HepG2 (cell line): ENCODE results near the gene ATG4D. TPM values are rescaled to one million over a fixed set of nuclear protein-coding genes. Genes with fewer than 3 reads are reported as not detected.

Experiments used
- CENPT ChIP-seq: sonication (generic); formaldehyde crosslinking; IDR thresholded peaks from 2 replicates; pipeline ENCODE4 v1.8.0; 2022; ENCODE audit warnings: low read depth, mild to moderate bottlenecking, moderate library complexity, missing genetic modification reagents
- GMEB1 ChIP-seq: sonication (generic); formaldehyde crosslinking; IDR thresholded peaks from 2 replicates; pipeline ENCODE4 v1.5.1; 2020; ENCODE audit warnings: missing genetic modification reagents, mild to moderate bottlenecking, borderline replicate concordance
- GMEB2 ChIP-seq: IDR thresholded peaks from 2 replicates; pipeline ENCODE4 v1.6.1; 2016; ENCODE audit warnings: missing biosample characterization, missing genetic modification reagents, low read depth
- HOXD1 ChIP-seq: sonication (generic); formaldehyde crosslinking; IDR thresholded peaks from 2 replicates; pipeline ENCODE4 v1.5.0; 2020; ENCODE audit warnings: missing genetic modification reagents
- KAT7 ChIP-seq: IDR thresholded peaks from 2 replicates; pipeline ENCODE4 v1.6.1; 2018; ENCODE audit warnings: borderline replicate concordance, missing compliant biosample characterization
- MED1 ChIP-seq: sonication (generic); formaldehyde crosslinking; IDR thresholded peaks from 2 replicates; pipeline ENCODE4 v1.4.0; 2020; ENCODE audit warnings: missing genetic modification reagents
- MTA3 ChIP-seq: sonication (generic); formaldehyde crosslinking; IDR thresholded peaks from 2 replicates; pipeline ENCODE4 v1.4.0; 2020; ENCODE audit warnings: missing genetic modification reagents
- PLSCR1 ChIP-seq: sonication (generic); formaldehyde crosslinking; IDR thresholded peaks from 2 replicates; pipeline ENCODE4 v1.5.0; 2020; ENCODE audit warnings: missing genetic modification reagents, mild to moderate bottlenecking, borderline replicate concordance
- SP140L ChIP-seq: sonication (generic); formaldehyde crosslinking; IDR thresholded peaks from 2 replicates; pipeline ENCODE4 v1.4.0; 2020; ENCODE audit warnings: missing genetic modification reagents, borderline replicate concordance
- SP2 ChIP-seq: sonication (generic); formaldehyde crosslinking; IDR thresholded peaks from 2 replicates; pipeline ENCODE4 v1.5.1; 2020; ENCODE audit warnings: mild to moderate bottlenecking, missing genetic modification reagents
- TOPORS ChIP-seq: sonication (generic); formaldehyde crosslinking; IDR thresholded peaks from 2 replicates; pipeline ENCODE4 v1.8.0; 2023; ENCODE audit warnings: mild to moderate bottlenecking, missing genetic modification reagents
- ZBTB14 ChIP-seq: sonication (generic); formaldehyde crosslinking; IDR thresholded peaks from 2 replicates; pipeline ENCODE4 v1.4.0; 2020; ENCODE audit warnings: missing genetic modification reagents
- ZFY ChIP-seq: sonication (generic); formaldehyde crosslinking; IDR thresholded peaks from 2 replicates; pipeline ENCODE4 v1.4.0; 2020; ENCODE audit warnings: missing genetic modification reagents
- ZHX2 ChIP-seq, 2 experiments: sonication (generic) in 1 of 2; formaldehyde crosslinking in 1 of 2; IDR thresholded peaks; 2 replicates each; pipeline versions ENCODE4 v1.6.1 to v1.9.0; 2014 to 2022; ENCODE audit warnings: antibody characterized with exemption in 1 of 2, borderline replicate concordance in 1 of 2, inconsistent platforms in 1 of 2, low read depth in 1 of 2, missing genetic modification reagents in 1 of 2
- ZNF33B ChIP-seq: sonication (generic); formaldehyde crosslinking; IDR thresholded peaks from 2 replicates; pipeline ENCODE4 v1.5.1; 2020; ENCODE audit warnings: mild to moderate bottlenecking, missing genetic modification reagents
- ZNF552 ChIP-seq: sonication (generic); formaldehyde crosslinking; IDR thresholded peaks from 2 replicates; pipeline ENCODE4 v1.9.0; 2022; ENCODE audit warnings: missing genetic modification reagents, mild to moderate bottlenecking, borderline replicate concordance
- polyA plus RNA-seq, 8 experiments: library from polyadenylated mRNA; depleted of rRNA in 3 of 8; stranded (reverse) in 7 of 8; unstranded in 1 of 8; fragments of >200 nt; fragmentation: Illumina TruSeq in 4 of 8; extraction: Trizol in 4 of 8; gene quantifications; 2 replicates each; pipeline versions ENCODE4 v1.2.1 to v1.2.3, GENCODE V29; 2011 to 2016; ENCODE audit warnings: low read depth in 4 of 8, missing spikeins in 1 of 8, mixed read lengths in 1 of 8; ENCODE audit not compliant: insufficient read depth in 1 of 8
- total RNA-seq, 5 experiments: library from RNA; depleted of rRNA; stranded (reverse); fragments of >200 nt; fragmentation: Illumina TruSeq; extraction: Trizol; gene quantifications; 2 replicates each; pipeline ENCODE4 v1.2.3, GENCODE V29; 2016; ENCODE audit warnings: low read depth in 1 of 5

The ATG4D gene
- total and polyA plus RNA-seq, 2 of the 13 experiments (the other 11 are each of a cell fraction or from before 2014, with no cell fraction given): 17.8 to 19.0 TPM

- TF ChIP-seq ZBTB14 (CRISPR knock-in tag): peak; percentile 86
- TF ChIP-seq CENPT (CRISPR knock-in tag): 0 out of 2 replicates have a peak, but pooled peaks have one; percentile 23
- peak; percentile 58; the same call in 1 of the 2 replicates for TF ChIP-seq MED1 (CRISPR knock-in tag)
- no peak for TF ChIP-seq ZNF33B (CRISPR knock-in tag)
- peak; percentile 86 for TF ChIP-seq ZFY (CRISPR knock-in tag)
- no peak for TF ChIP-seq MTA3 (CRISPR knock-in tag)
- TF ChIP-seq GMEB2: peak; percentile 66; the same call in 1 of the 2 replicates
- TF ChIP-seq PLSCR1 (CRISPR knock-in tag): peak; percentile 86
- 0 out of 2 replicates have a peak, but pooled peaks have one; percentile 21 for TF ChIP-seq HOXD1 (CRISPR knock-in tag)
- TF ChIP-seq KAT7 (CRISPR knock-in tag): peak; percentile 45; the same call in 1 of the 2 replicates
- peak; percentile 37; the same call in 1 of the 2 replicates for TF ChIP-seq SP2 (CRISPR knock-in tag)
- peak; percentile 77 for TF ChIP-seq GMEB1 (CRISPR knock-in tag)
- peak; percentile 53; the same call in 1 of the 2 replicates for TF ChIP-seq SP140L (CRISPR knock-in tag)
- TF ChIP-seq TOPORS (CRISPR knock-in tag): peak; percentile 77; the same call in 1 of the 2 replicates
- peak; percentile 43 for TF ChIP-seq ZNF552 (CRISPR knock-in tag)
- TF ChIP-seq ZHX2 (IDR thresholded peaks at IDR 0.05; ENCODE audit: low read depth): peak; percentile 70; the same call in 1 of the 2 replicates
- TF ChIP-seq ZHX2 (CRISPR knock-in tag; IDR thresholded peaks at IDR 0.05; ENCODE audit: borderline replicate concordance): peak; percentile 60; the same call in 1 of the 2 replicates
These were observed 41.1 kb upstream of the ATG4D start (continued) for GRCh38 chr19:10502524-10503001.
